Small intestine (tissue), 7 donors: ENCODE measurements around the gene FRMD8. TPM values are rescaled to one million over a fixed set of nuclear protein-coding genes. Genes with fewer than 3 reads are reported as not detected.

Source experiments
- DNase-seq, 2 donors: peaks; one replicate each; pipeline versions ENCODE4 v3.0.0 to v3.0.0-alpha.2; 2013
- FAIRE-seq: peaks from 2 replicates; lab custom pipeline; 2012; peaks lifted over from hg19 to GRCh38; lab: Jason Lieb, UNC
- H3K27ac ChIP-seq, 3 donors: one replicate each; pipeline ENCODE4 v1.5.1; 2013; ENCODE audit warnings: low read length in 2 of 3, mild to moderate bottlenecking in 2 of 3, control low read depth in 1 of 3, inconsistent platforms in 1 of 3, low read depth in 1 of 3, moderate library complexity in 1 of 3
- H3K27me3 ChIP-seq, 3 donors: one replicate each; pipeline ENCODE4 v1.6.1; 2013; ENCODE audit warnings: low read length in 3 of 3, inconsistent platforms in 1 of 3; ENCODE audit not compliant: control insufficient read depth in 3 of 3, insufficient read depth in 3 of 3
- H3K36me3 ChIP-seq, 3 donors: one replicate each; pipeline ENCODE4 v1.6.1; 2013; ENCODE audit warnings: low read length in 3 of 3, inconsistent platforms in 1 of 3, low read depth in 1 of 3, mild to moderate bottlenecking in 1 of 3, moderate library complexity in 1 of 3; ENCODE audit not compliant: control insufficient read depth in 3 of 3, insufficient read depth in 2 of 3
- H3K4me1 ChIP-seq, 3 donors: one replicate each; pipeline ENCODE4 v1.6.1; 2013; ENCODE audit warnings: low read length in 2 of 3, inconsistent platforms in 1 of 3, low read depth in 1 of 3, mild to moderate bottlenecking in 1 of 3, moderate library complexity in 1 of 3; ENCODE audit not compliant: control insufficient read depth in 3 of 3, insufficient read depth in 2 of 3
- H3K4me3 ChIP-seq, 3 donors: one replicate each; pipeline ENCODE4 v1.5.1; 2013; ENCODE audit warnings: low read length in 3 of 3, control low read depth in 1 of 3, inconsistent platforms in 1 of 3, low read depth in 1 of 3, mild to moderate bottlenecking in 1 of 3, moderate library complexity in 1 of 3
- H3K9me3 ChIP-seq, 2 donors: one replicate each; pipeline ENCODE4 v1.6.1; 2013; ENCODE audit warnings: low read depth in 1 of 2, low read length in 1 of 2; ENCODE audit not compliant: control insufficient read depth in 2 of 2, insufficient read depth in 1 of 2
- WGBS, 3 donors: extraction: QIAGEN DNeasy Blood & Tissue Kit; methylation state at CpG; one replicate each; pipeline ENCODE4 v1.1.7; 2013; 5-methylcytosine and 5-hydroxymethylcytosine counted together
- polyA plus RNA-seq, 4 donors: library from polyadenylated mRNA; stranded (reverse) in 3 of 4; unstranded in 1 of 4; fragments of 200-250 nt in 3 of 4; fragments of 120-200 nt in 1 of 4; gene quantifications; one replicate each; pipeline versions ENCODE4 v1.2.1 to v1.2.3, GENCODE V29; 2013
- donor health status: healthy with polysubstance abuse.
- donor health status: control.
- donor health status: control.
- donor health status: Bipolar disorder and iron deficiency.
- donor health status: healthy.

FRMD8 gene
- polyA plus RNA-seq, 4 donors = 24.4 to 31.1 (median 26.9) TPM

DNA sequence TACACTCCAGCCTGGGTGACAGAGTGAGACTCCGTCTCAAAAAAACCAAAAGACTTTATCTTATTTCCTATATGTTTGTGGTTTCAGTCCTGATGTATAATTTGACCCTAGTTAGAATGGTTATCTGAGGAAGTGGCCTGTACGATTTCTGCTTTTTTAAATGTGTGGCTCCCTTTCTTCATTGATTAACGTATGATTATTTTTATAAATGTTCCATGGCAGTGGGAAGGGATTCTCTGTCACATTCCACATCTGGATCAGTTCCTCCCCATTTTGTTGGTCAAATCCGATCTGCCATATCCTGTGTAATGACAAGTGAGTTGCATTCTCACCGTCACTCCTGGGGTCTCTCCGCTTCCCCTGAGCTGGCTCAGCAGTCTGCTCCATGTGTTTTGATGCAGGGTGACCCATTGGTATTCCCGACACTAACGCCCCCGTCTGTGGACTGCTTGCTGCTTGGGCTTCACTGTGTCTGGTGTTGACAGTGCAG is 56.5 kb downstream of the FRMD8 start:
- WGBS, 3 donors = 66 to 84% (median 79%) methylated on average over 9 of the region's 9 CpGs
- H3K27ac ChIP-seq = peak overlapping the region in 1 of 3 donors; percentile 72

DNA sequence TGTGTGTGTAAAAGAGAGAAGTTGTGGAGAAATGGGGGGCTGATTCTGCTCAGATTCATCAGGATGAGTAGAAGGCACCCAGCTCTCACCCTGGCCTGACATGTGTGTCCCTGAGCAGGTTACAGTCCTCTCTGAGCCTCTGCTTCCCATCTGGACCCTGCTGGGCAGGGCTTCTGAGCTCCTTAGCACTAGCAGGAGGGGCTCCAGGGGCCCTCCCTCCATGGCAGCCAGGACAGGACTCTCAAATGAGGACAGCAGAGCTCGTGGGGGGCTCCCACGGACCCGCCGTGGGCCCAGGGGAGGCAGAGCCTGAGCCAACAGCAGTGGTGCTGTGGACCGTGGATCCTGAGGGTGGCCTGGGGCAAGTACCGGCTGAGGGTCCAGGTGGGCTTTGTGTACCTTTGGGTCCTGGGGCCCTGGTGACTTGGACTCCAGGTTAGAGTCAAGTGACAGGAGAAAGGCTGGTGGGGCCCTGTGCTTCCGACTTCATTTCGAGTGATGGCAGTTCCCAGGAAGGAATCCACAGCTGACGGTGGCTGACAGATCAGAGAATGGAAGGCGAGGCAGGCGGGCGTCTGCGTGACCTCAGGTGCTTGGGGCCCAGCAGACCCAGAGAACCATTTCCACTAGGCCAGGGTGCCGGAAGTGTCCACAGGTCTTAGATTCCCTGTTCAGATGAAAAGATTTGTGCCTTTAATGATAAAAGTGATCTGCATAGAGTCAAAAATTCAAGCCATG is 58.0 kb downstream of the FRMD8 start:
- Histone ChIP-seq H3K4me3 (no peak overlapping the region), H3K36me3 (peaks cover 0 to 49% (median 2%) of the 10 kb centered on the region in 3 donors), H3K9me3 (peaks cover 0 to 2% of the 10 kb centered on the region in 2 donors), H3K4me1 (peaks cover 0 to 7% (median 0%) of the 10 kb centered on the region in 3 donors), H3K27me3 (no peaks in the 10 kb centered on the region), H3K27ac (peak overlapping the region in 2 of 3 donors; percentile 33 to 72)
- 77 to 88% (median 82%) methylated on average over 14 of the region's 14 CpGs for WGBS, 3 donors
- FAIRE-seq (no peak), DNase-seq (peak in 1 of 2 donors; percentile 14)

More for the DNA sequence above, 56.5 kb downstream of the FRMD8 start:
- Histone ChIP-seq H3K4me1 (peaks cover 0 to 7% (median 0%) of the 10 kb centered on the region in 3 donors), H3K27me3 (no peaks in the 10 kb centered on the region), H3K9me3 (no peaks in the 10 kb centered on the region), H3K4me3 (no peak overlapping the region), H3K36me3 (peaks cover 0 to 52% (median 2%) of the 10 kb centered on the region in 3 donors)
- FAIRE-seq (no peak), DNase-seq (peak in 1 of 2 donors; percentile 14)

DNA sequence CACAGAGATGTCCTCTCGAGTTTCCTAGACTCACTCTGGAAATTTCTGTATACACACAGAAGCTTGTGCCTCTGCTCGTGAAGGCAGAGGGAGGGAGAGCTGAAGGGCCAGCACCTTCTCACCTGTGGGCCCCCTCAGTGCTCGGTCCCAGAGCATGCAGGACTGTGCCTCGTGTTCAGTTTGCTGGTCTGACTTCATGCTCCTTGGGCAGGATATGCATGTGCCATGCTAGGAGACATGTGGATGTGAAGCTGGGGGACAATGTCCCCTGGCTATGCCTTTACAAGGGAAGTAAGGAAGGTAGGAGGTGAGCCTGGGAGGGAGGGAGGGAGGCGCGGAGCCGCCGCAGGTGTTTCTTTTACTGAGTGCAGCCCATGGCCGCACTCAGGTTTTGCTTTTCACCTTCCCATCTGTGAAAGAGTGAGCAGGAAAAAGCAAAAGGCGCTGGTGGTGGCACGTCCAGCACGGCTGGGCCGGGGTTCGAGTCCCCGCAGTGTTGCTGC is 58.7 kb downstream of the FRMD8 start:
- peak in 1 of 2 donors; percentile 24 for DNase-seq
- H3K27ac ChIP-seq = peak overlapping the region in 2 of 3 donors; percentile 17 to 51
- H3K4me1 ChIP-seq = peaks cover 0 to 7% (median 0%) of the 10 kb centered on the region in 3 donors
- peaks cover 0 to 2% of the 10 kb centered on the region in 2 donors for H3K9me3 ChIP-seq
- 83 to 86% (median 84%) methylated on average over 15 of the region's 15 CpGs for WGBS, 3 donors
- H3K4me3 ChIP-seq = no peak overlapping the region
- peaks cover 0 to 49% (median 0%) of the 10 kb centered on the region in 3 donors for H3K36me3 ChIP-seq
- FAIRE-seq = no peak
- H3K27me3 ChIP-seq = no peaks in the 10 kb centered on the region

DNA sequence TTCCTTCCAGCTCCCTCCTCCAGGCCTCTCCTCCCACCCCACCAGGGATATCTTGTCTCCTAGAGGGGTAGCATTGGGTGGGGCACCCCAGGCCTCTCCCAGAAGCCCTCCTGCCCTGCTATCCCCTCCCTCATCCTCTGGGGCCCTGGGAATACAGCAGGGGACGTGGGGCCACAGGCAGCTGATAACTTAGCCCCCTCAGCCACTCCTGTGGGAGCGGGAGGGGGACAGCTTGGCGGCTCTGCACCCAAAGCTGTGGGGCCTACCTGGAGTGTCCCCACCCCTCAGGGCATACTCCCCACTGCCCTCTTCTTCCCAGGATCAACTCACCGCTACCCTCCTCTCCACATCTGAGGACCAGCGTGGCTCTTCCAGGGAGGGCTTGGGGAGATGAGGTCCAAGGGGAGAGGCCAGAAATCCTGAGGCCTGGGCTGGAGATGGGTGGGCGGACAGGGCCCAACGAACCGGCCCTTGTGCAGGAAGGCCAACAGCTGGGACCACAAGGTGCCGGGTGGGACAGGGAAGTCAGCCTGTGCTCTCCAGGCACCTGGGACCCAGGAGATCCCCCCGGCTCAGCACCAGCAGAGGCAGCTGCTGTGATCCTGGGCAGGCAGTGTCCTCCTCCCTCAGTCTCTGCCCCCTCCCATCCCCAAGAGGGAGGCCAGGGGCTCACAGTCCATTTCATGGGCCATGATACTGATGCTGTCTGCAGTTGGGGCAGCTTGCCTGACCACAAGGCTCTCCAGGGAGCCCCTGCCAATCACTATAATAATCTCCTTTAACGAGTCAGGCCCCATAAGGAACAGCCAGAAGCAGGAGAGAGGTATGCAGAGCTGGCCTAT is 59.4 kb downstream of the FRMD8 start:
- no peak for FAIRE-seq
- 75 to 84% (median 79%) methylated on average over 11 of the region's 11 CpGs for WGBS, 3 donors
- H3K27ac ChIP-seq = peak overlapping the region in 2 of 3 donors; percentile 17 to 51

DNA sequence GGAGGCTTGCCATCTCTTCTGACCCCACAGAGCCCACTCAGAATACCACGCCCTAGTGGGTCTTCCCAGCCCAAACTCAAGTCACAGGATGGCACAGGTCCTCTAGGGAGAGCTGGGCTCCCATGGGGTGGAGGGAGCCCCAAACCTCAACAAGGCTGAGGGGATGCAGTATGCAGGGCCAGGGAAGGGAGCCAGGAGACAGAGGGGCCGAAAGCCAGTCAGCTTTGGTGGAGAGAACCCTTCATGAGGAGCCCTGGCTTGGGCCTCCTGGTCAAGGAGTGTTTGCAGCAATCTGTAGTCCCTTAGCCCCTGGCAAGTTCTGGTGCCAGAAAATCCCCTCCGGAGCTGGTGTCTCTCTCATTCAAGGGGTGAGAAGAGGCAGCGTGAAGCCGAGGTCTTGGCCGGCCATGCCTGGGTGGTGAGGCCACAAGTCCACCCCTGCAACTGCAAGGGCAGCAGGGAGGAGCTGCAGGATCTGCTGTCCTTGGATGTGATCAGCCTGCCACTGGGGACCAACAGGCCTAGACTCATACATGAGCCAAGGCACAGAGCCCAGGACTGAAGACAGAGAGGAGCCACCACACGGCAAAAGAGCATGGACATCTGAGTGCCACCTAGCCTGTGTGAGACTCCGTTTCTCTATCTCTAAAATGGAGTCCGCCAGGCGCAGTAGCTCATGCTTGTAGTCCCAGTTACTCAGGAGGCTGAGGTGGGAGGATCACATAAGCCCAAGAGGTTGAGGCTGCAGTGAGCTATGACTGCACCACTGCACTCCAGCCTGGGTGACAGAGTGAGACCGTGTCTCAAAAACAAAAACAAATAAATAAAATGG is 60.2 kb downstream of the FRMD8 start:
- H3K27ac ChIP-seq = peak overlapping the region in 1 of 3 donors; percentile 51
- H3K4me3 ChIP-seq = no peak overlapping the region
- no peak for FAIRE-seq
- WGBS, 3 donors = 87 to 90% (median 88%) methylated on average over 11 of the region's 11 CpGs
- peaks cover 0 to 7% (median 0%) of the 10 kb centered on the region in 3 donors for H3K4me1 ChIP-seq
- H3K36me3 ChIP-seq = peaks cover 0 to 46% (median 0%) of the 10 kb centered on the region in 3 donors
- peak in 1 of 2 donors; percentile 25 for DNase-seq
- peaks cover 0 to 2% of the 10 kb centered on the region in 2 donors for H3K9me3 ChIP-seq
- H3K27me3 ChIP-seq = no peaks in the 10 kb centered on the region

More for the DNA sequence above, 59.4 kb downstream of the FRMD8 start:
- peaks cover 0 to 2% of the 10 kb centered on the region in 2 donors for H3K9me3 ChIP-seq
- no peaks in the 10 kb centered on the region for H3K27me3 ChIP-seq
- peaks cover 0 to 7% (median 0%) of the 10 kb centered on the region in 3 donors for H3K4me1 ChIP-seq
- peak; percentile 8 to 24 for DNase-seq
- peaks cover 0 to 49% (median 0%) of the 10 kb centered on the region in 3 donors for H3K36me3 ChIP-seq
- no peak overlapping the region for H3K4me3 ChIP-seq

DNA sequence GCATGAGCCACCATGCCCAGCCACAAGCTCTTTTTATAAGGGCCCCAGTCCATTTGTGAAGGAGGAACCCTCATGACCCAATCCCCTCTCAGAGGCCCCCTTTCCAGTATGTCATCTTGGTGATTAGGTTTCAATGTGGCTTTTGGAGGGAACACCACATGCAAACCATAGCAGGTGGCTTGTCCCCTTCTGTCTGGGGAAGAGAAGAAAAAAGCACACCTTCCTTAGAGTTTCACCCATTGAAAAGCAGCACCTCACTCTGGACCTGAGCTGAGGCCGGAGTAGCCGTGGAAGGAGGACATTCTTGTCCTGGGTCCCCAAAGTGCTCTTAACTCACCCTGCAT is 61.6 kb downstream of the FRMD8 start:
- H3K27me3 ChIP-seq = no peaks in the 10 kb centered on the region
- peaks cover 0 to 38% (median 0%) of the 10 kb centered on the region in 3 donors for H3K36me3 ChIP-seq
- WGBS, 3 donors = 80 to 93% (median 83%) methylated on average over 2 of the region's 2 CpGs
- DNase-seq (no peak), FAIRE-seq (no peak)
- H3K4me1 ChIP-seq = no peaks in the 10 kb centered on the region
- peak overlapping the region in 1 of 3 donors; percentile 79 for H3K27ac ChIP-seq
- no peak overlapping the region for H3K4me3 ChIP-seq
- peaks cover 0 to 2% of the 10 kb centered on the region in 2 donors for H3K9me3 ChIP-seq

DNA sequence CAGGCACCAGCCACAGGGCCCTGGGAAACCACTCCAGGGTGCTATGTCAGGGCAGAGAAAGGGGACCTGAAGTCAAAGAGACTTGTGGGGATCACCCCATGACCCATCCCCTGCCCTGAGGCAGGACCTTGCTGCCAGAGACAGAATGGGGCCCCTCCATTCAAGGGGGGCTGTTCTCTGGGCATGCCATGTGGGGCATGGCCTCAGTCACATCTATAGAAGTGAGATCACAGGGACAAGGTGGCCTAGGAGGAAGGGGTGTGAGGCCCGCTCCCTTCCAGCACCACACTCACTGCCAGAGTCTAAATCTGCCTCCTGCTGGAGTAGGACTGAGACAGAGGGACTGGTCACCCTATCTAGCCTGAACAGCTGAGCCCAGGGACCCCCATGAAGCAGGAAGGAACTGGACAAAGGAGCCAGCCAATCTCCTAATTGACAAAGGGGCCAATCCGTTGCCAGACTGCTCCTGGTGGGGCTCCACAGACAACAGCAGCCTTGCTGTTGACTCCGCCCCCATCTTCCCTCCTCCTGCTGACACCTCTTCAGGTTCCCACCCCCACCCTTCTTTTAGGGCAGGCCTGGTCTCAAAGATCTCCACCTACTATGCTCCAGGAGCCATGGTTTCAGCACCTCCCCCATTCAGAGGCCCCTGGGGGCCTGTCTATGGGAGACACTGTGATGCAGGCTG is 62.1 kb downstream of the FRMD8 start:
- Histone ChIP-seq H3K9me3 (peaks cover 0 to 2% of the 10 kb centered on the region in 2 donors), H3K27ac (peak overlapping the region in 1 of 3 donors; percentile 79), H3K4me3 (no peak overlapping the region), H3K36me3 (peaks cover 0 to 34% (median 0%) of the 10 kb centered on the region in 3 donors), H3K27me3 (no peaks in the 10 kb centered on the region), H3K4me1 (no peaks in the 10 kb centered on the region)
- WGBS, 3 donors = 77 to 92% (median 80%) methylated on average over 3 of the region's 3 CpGs
- DNase-seq (no peak), FAIRE-seq (no peak)
